22Rv1 (cell line): ENCODE measurements around the gene TSPAN14.
"Not testable (repeated sequence)": the region's sequence is repeated elsewhere in the genome, so short reads cannot be mapped to it uniquely, and the experiment has no call there.

Experiments used
- H3K27ac ChIP-seq: fragments of 450-650 bp; 2 replicates; pipeline ENCODE4 v1.5.1; 2017
- ZFX ChIP-seq: fragments of 450-650 bp; IDR thresholded peaks from 2 replicates; pipeline ENCODE4 v1.6.1; 2017; ENCODE audit warnings: antibody characterized with exemption, borderline replicate concordance
- TF ChIP-seq, protein P1 (sequence below): fragments of 450-650 bp; IDR thresholded peaks from 2 replicates; pipeline ENCODE4 v1.5.1; 2017; ENCODE audit warnings: mild to moderate bottlenecking

The TSPAN14 gene

DNA sequence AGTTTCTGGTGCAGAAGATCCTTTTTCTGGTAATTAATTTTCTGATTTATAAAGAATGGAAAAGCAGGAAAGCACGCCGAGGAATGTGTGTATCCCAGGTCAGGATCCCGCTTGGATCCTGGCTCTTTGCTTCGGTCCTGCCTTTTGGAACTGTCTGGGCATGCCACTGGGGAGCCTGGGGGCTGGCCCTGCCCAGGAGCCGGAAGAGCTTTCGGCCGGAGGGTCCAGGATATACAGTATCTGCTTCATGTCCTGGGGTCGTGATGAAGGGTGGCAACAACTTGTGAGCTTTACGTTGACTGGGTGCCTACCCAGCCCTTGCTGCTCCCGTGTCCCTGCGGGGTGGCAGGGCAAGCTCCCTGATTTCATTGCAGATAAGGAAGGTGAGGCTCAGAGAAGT, 86.0 kb downstream of the TSPAN14 start:
- H3K27ac ChIP-seq: no peak overlapping the region
- TF ChIP-seq, protein P1, sequence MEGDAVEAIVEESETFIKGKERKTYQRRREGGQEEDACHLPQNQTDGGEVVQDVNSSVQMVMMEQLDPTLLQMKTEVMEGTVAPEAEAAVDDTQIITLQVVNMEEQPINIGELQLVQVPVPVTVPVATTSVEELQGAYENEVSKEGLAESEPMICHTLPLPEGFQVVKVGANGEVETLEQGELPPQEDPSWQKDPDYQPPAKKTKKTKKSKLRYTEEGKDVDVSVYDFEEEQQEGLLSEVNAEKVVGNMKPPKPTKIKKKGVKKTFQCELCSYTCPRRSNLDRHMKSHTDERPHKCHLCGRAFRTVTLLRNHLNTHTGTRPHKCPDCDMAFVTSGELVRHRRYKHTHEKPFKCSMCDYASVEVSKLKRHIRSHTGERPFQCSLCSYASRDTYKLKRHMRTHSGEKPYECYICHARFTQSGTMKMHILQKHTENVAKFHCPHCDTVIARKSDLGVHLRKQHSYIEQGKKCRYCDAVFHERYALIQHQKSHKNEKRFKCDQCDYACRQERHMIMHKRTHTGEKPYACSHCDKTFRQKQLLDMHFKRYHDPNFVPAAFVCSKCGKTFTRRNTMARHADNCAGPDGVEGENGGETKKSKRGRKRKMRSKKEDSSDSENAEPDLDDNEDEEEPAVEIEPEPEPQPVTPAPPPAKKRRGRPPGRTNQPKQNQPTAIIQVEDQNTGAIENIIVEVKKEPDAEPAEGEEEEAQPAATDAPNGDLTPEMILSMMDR: no peak
- no peak for TF ChIP-seq ZFX

DNA sequence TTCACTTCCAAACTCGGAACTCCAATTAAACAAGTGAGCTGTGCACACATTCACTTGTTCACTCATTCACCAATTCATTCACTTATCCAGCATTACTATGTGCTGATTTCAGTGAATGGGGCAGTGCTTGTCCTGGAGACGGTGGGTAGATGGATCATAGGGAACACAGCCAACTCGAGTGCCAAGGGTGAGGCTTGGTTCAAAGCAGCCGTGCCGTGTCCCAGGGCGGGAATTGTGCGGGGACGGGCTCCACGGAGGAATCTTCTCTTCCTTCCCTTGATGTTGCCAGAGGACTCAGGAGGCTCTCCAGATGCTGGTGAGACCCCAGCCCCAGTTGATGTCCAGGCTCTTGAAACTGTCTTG, 86.5 kb downstream of the TSPAN14 start:
- no peak for TF ChIP-seq ZFX
- TF ChIP-seq, protein P1: no peak
- no peak overlapping the region for H3K27ac ChIP-seq

DNA sequence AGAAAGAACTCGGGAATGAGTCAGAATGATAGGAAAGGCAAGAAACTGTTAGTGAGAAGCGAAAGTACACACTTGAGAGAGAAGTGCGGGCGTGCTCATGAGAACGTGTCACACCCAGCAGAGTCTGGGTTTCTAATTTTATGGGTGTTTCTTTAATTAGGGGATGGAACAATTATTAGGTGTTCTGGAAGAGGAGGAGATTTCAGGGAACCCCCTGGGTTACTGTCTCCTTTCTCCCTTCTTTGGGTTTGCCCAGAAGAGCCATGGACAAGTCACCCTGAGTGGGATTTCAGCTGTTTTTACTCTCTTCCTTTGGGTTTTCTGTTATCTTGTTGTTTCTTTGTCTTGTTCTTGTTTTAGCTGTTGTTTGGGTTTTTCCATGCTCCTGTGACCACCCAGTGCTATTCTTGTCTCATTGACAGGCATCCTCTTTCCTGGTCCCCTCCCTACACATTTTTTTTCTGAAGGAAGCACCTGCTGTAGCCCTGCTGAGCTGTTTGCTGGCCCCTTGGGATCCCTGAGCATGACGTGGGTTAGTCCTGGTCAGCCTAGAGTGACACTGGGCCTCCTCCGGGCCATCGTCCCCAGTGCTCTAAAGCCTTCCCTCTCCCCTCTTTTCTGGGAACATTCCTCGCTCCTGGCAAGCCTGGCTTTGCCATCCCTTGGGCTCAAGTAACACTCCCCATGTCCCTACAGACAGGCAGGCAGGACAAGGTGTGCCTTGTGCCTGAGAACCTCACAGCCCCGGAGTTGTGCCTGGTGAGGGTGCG, 87.1 kb downstream of the TSPAN14 start:
- TF ChIP-seq, protein P1: no peak
- TF ChIP-seq ZFX: no peak
- no peak overlapping the region for H3K27ac ChIP-seq

DNA sequence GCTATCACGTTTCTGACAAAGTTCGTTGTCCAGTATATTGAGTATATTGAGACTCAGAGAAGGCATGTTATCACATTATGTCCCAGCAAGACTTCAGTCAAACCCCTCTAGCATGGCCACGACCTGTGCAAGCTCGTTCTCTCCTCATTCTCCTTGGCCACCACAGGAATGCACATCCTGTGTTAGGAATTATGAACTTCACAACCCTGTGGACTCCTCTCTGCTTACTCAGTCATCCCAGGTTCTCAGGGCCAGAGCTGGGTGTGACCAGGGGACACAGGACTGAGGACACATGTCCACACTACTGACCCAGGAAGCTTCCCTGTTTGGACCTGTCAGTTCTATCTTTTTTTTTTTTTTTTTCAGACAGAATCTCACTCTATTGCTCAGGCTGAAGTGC, 87.9 kb downstream of the TSPAN14 start:
- TF ChIP-seq, protein P1: no peak
- TF ChIP-seq ZFX: no peak
- H3K27ac ChIP-seq: no peak overlapping the region

DNA sequence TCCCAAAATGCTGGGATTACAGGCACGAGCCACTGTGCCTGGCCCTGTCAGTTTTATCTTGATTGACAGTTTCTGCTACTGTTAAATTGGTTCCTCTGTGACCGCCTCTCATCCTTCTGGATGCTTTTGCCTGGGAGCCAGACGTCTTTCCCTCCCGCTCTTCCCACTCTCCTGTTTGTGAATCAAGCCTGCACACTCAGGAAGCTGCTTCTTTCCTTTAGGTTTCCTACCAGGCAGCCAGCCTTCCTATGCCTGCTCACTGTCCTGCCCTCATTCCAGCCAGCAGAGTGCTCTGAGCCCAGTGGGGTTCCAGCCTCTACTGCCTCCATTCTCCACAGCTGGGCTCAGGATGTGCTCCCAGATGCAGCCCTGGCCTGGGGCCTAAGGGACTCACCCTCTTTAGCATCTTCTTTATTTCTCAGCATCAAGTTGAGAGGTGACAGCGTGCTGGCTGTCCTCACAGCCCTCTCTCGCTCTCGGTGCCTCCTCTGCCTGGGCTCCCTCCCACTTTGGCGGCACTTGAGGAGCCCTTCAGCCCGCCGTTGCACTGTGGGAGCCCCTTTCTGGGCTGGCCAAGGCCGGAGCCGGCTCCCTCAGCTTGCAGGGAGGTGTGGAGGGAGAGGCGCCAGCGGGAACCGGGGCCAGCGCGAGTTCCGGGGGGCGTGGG, 88.7 kb downstream of the TSPAN14 start:
- no peak overlapping the region for H3K27ac ChIP-seq
- TF ChIP-seq, protein P1: no peak
- no peak for TF ChIP-seq ZFX

DNA sequence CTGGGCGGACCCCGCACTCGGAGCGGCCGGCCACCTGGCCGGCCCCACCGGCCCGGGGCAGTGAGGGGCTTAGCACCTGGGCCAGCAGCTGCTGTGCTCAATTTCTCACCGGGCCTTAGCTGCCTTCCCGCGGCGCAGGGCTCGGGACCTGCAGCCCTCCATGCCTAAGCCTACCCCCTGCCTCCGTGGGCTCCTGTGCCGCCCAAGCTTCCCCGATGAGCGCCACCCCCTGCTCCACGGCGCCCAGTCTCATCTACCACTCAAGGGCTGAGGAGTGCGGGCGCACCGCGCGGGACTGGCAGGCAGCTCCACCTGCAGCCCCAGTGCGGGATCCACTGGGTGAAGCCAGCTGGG, 89.2 kb downstream of the TSPAN14 start:
- not testable (repeated sequence) for H3K27ac ChIP-seq

DNA sequence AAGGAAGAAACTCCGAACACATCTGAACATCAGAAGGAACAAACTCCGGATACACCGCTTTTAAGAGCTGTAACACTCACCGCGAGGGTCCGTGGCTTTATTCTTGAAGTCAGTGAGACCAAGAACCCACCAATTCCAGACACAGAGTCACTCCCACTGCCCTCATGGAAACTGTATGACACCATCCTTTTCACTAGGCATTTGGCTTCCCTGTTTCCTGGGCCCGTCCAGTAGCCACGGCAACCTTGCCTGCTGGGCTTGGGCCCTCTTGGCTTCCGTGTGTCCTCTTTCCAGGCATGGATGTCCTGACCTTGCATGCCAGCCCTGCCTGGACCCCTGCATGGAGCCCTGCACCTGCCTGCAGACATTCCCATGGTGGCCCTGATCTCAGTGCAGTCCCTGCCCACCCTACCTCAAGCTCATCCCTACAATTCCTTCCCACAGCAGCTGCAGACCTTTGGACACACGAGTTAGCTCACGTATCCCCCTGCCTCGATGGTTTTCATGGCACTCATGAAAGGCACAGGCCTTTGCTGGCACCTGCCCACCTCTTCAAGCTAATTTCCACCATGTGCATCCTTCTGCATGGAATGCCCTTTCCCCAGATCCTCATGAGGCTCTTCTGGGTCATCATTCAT, 90.3 kb downstream of the TSPAN14 start:
- H3K27ac ChIP-seq: no peak overlapping the region
- TF ChIP-seq ZFX: no peak
- TF ChIP-seq, protein P1: no peak
